Measurements from ENCODE around the gene TRAPPC4.
"Not testable (repeated sequence)": the region's sequence is repeated elsewhere in the genome, so short reads cannot be mapped to it uniquely, and the experiment has no call there.

TRAPPC4 gene

GRCh38 chr11:119047205-119047604 is 28.6 kb downstream of the TRAPPC4 start:
- H3K27me3 ChIP-seq (ENCODE audit: control insufficient read depth, insufficient read depth, low read length), result no peaks in the 10 kb centered on the region
- peaks cover 43% of the 10 kb centered on the region for H3K36me3 ChIP-seq (ENCODE audit: control insufficient read depth, insufficient read depth, low read length)
- no peaks in the 10 kb centered on the region for H3K4me1 ChIP-seq (ENCODE audit: control insufficient read depth, insufficient read depth, low read length)
- no peak overlapping the region for H3K4me3 ChIP-seq (ENCODE audit: low read length)
- no peak overlapping the region for H3K27ac ChIP-seq (ENCODE audit: low read depth, low read length)
- H3K9ac ChIP-seq (ENCODE audit: low read length), result no peak overlapping the region

- no peaks in the 10 kb centered on the region for H3K4me1 ChIP-seq (ENCODE audit: control insufficient read depth, insufficient read depth, low read length)
- H3K4me3 ChIP-seq (ENCODE audit: low read length), result no peak overlapping the region
- H3K27ac ChIP-seq (ENCODE audit: low read depth, low read length), result no peak overlapping the region
- H3K36me3 ChIP-seq (ENCODE audit: control insufficient read depth, insufficient read depth, low read length), result peaks cover 54% of the 10 kb centered on the region
- no peaks in the 10 kb centered on the region for H3K27me3 ChIP-seq (ENCODE audit: control insufficient read depth, insufficient read depth, low read length)
- no peak overlapping the region for H3K9ac ChIP-seq (ENCODE audit: low read length)
Observed at GRCh38 chr11:119048644-119049043, 30.1 kb downstream of the TRAPPC4 start.

- H3K9ac ChIP-seq (ENCODE audit: low read length), result no peak overlapping the region
Observed at GRCh38 chr11:119049081-119049480, 30.5 kb downstream of the TRAPPC4 start.

GRCh38 chr11:119051440-119052162 is 33.0 kb downstream of the TRAPPC4 start:
- peaks cover 66% of the 10 kb centered on the region for H3K36me3 ChIP-seq (ENCODE audit: control insufficient read depth, insufficient read depth, low read length)
- no peak overlapping the region for H3K27ac ChIP-seq (ENCODE audit: low read depth, low read length)
- H3K27me3 ChIP-seq (ENCODE audit: control insufficient read depth, insufficient read depth, low read length), result no peaks in the 10 kb centered on the region
- H3K9ac ChIP-seq (ENCODE audit: low read length), result no peak overlapping the region
- H3K4me3 ChIP-seq (ENCODE audit: low read length), result no peak overlapping the region
- peaks cover 7% of the 10 kb centered on the region for H3K4me1 ChIP-seq (ENCODE audit: control insufficient read depth, insufficient read depth, low read length)

More at GRCh38 chr11:119049081-119049480, 30.5 kb downstream of the TRAPPC4 start:
- Histone ChIP-seq H3K36me3 (ENCODE audit: control insufficient read depth, insufficient read depth, low read length) (peaks cover 58% of the 10 kb centered on the region), H3K4me3 (ENCODE audit: low read length) (no peak overlapping the region), H3K27me3 (ENCODE audit: control insufficient read depth, insufficient read depth, low read length) (no peaks in the 10 kb centered on the region), H3K4me1 (ENCODE audit: control insufficient read depth, insufficient read depth, low read length) (no peaks in the 10 kb centered on the region), H3K27ac (ENCODE audit: low read depth, low read length) (no peak overlapping the region)

GRCh38 chr11:119052163-119052814 is 33.7 kb downstream of the TRAPPC4 start:
- Histone ChIP-seq H3K27me3 (ENCODE audit: control insufficient read depth, insufficient read depth, low read length) (no peaks in the 10 kb centered on the region), H3K4me3 (ENCODE audit: low read length) (no peak overlapping the region), H3K27ac (ENCODE audit: low read depth, low read length) (no peak overlapping the region), H3K36me3 (ENCODE audit: control insufficient read depth, insufficient read depth, low read length) (peaks cover 64% of the 10 kb centered on the region), H3K9ac (ENCODE audit: low read length) (no peak overlapping the region), H3K4me1 (ENCODE audit: control insufficient read depth, insufficient read depth, low read length) (peaks cover 7% of the 10 kb centered on the region)

- H3K36me3 ChIP-seq (ENCODE audit: control insufficient read depth, insufficient read depth, low read length), result peaks cover 46% of the 10 kb centered on the region
- H3K27ac ChIP-seq (ENCODE audit: low read depth, low read length), result no peak overlapping the region
- H3K9ac ChIP-seq (ENCODE audit: low read length), result no peak overlapping the region
- no peaks in the 10 kb centered on the region for H3K27me3 ChIP-seq (ENCODE audit: control insufficient read depth, insufficient read depth, low read length)
- H3K4me3 ChIP-seq (ENCODE audit: low read length), result no peak overlapping the region
- H3K4me1 ChIP-seq (ENCODE audit: control insufficient read depth, insufficient read depth, low read length), result peaks cover 7% of the 10 kb centered on the region
Observed at GRCh38 chr11:119054418-119054817, 35.9 kb downstream of the TRAPPC4 start.

GRCh38 chr11:119055901-119056300 is 37.3 kb downstream of the TRAPPC4 start:
- Histone ChIP-seq H3K36me3 (ENCODE audit: control insufficient read depth, insufficient read depth, low read length) (peaks cover 40% of the 10 kb centered on the region), H3K9ac (ENCODE audit: low read length) (no peak overlapping the region), H3K27me3 (ENCODE audit: control insufficient read depth, insufficient read depth, low read length) (no peaks in the 10 kb centered on the region), H3K4me1 (ENCODE audit: control insufficient read depth, insufficient read depth, low read length) (peaks cover 7% of the 10 kb centered on the region), H3K4me3 (ENCODE audit: low read length) (peak overlapping the region; percentile 80), H3K27ac (ENCODE audit: low read depth, low read length) (no peak overlapping the region)

GRCh38 chr11:119056421-119056999 is 37.9 kb downstream of the TRAPPC4 start:
- Histone ChIP-seq H3K27me3 (ENCODE audit: control insufficient read depth, insufficient read depth, low read length) (no peaks in the 10 kb centered on the region), H3K4me1 (ENCODE audit: control insufficient read depth, insufficient read depth, low read length) (peaks cover 7% of the 10 kb centered on the region), H3K9ac (ENCODE audit: low read length) (peak overlapping the region; percentile 63), H3K36me3 (ENCODE audit: control insufficient read depth, insufficient read depth, low read length) (peaks cover 34% of the 10 kb centered on the region), H3K27ac (ENCODE audit: low read depth, low read length) (peak overlapping the region; percentile 76), H3K4me3 (ENCODE audit: low read length) (peak overlapping the region; percentile 80)

- H3K4me1 ChIP-seq (ENCODE audit: control insufficient read depth, insufficient read depth, low read length), result peaks cover 7% of the 10 kb centered on the region
- H3K4me3 ChIP-seq (ENCODE audit: low read length), result peak within 1 kb of the TSS; percentile 85
- H3K27me3 ChIP-seq (ENCODE audit: control insufficient read depth, insufficient read depth, low read length), result no peaks in the 10 kb centered on the region
- peak within 1 kb of the TSS; percentile 63 for H3K9ac ChIP-seq (ENCODE audit: low read length)
- H3K36me3 ChIP-seq (ENCODE audit: control insufficient read depth, insufficient read depth, low read length), result peaks cover 28% of the 10 kb centered on the region
- H3K27ac ChIP-seq (ENCODE audit: low read depth, low read length), result peak within 1 kb of the TSS; percentile 76
Observed at GRCh38 chr11:119057000-119057769, 38.6 kb downstream of the TRAPPC4 start, which contains the start of gene HYOU1. HYOU1 (minus strand) TSS chr11:119057205; CDS start chr11:119056160, 1,045 bp downstream.

- not testable (repeated sequence) for H3K27me3 ChIP-seq (ENCODE audit: control insufficient read depth, insufficient read depth, low read length); H3K27ac ChIP-seq (ENCODE audit: low read depth, low read length); H3K9ac ChIP-seq (ENCODE audit: low read length); H3K4me1 ChIP-seq (ENCODE audit: control insufficient read depth, insufficient read depth, low read length); H3K4me3 ChIP-seq (ENCODE audit: low read length)
- peaks cover 12% of the 10 kb centered on the region for H3K36me3 ChIP-seq (ENCODE audit: control insufficient read depth, insufficient read depth, low read length)
Observed at GRCh38 chr11:119059128-119059527, 40.6 kb downstream of the TRAPPC4 start.

GRCh38 chr11:119061256-119061655 is 42.7 kb downstream of the TRAPPC4 start:
- H3K9ac ChIP-seq (ENCODE audit: low read length), result no peak overlapping the region
- H3K36me3 ChIP-seq (ENCODE audit: control insufficient read depth, insufficient read depth, low read length), result no peaks in the 10 kb centered on the region
- H3K27me3 ChIP-seq (ENCODE audit: control insufficient read depth, insufficient read depth, low read length), result no peaks in the 10 kb centered on the region
- H3K27ac ChIP-seq (ENCODE audit: low read depth, low read length), result no peak overlapping the region
- no peaks in the 10 kb centered on the region for H3K4me1 ChIP-seq (ENCODE audit: control insufficient read depth, insufficient read depth, low read length)
- no peak overlapping the region for H3K4me3 ChIP-seq (ENCODE audit: low read length)

- H3K27ac ChIP-seq (ENCODE audit: low read depth, low read length), result no peak overlapping the region
- H3K27me3 ChIP-seq (ENCODE audit: control insufficient read depth, insufficient read depth, low read length), result no peaks in the 10 kb centered on the region
Observed at GRCh38 chr11:119062779-119063178, 44.2 kb downstream of the TRAPPC4 start.

More at GRCh38 chr11:119062779-119063178, 44.2 kb downstream of the TRAPPC4 start:
- no peaks in the 10 kb centered on the region for H3K36me3 ChIP-seq (ENCODE audit: control insufficient read depth, insufficient read depth, low read length)
- no peak overlapping the region for H3K4me3 ChIP-seq (ENCODE audit: low read length)
- no peaks in the 10 kb centered on the region for H3K4me1 ChIP-seq (ENCODE audit: control insufficient read depth, insufficient read depth, low read length)
- no peak overlapping the region for H3K9ac ChIP-seq (ENCODE audit: low read length)
